HuH-7 (cell line): Measurements from ENCODE around the gene FUT7.

Experiments
- DNase-seq: peaks from one replicate; pipeline ENCODE4 v3.0.0; 2011; ENCODE audit warnings: low spot score

FUT7 gene

GRCh38 chr9:137031904-137032640 is at the start of gene FUT7:
TSS of gene FUT7 (minus strand) at chr9:137032088. CDS start at chr9:137031991, 97 bp downstream.
- no peak for DNase-seq

- no peak for DNase-seq
Observed at GRCh38 chr9:137080260-137081122, 48.6 kb upstream of the FUT7 start.

DNA sequence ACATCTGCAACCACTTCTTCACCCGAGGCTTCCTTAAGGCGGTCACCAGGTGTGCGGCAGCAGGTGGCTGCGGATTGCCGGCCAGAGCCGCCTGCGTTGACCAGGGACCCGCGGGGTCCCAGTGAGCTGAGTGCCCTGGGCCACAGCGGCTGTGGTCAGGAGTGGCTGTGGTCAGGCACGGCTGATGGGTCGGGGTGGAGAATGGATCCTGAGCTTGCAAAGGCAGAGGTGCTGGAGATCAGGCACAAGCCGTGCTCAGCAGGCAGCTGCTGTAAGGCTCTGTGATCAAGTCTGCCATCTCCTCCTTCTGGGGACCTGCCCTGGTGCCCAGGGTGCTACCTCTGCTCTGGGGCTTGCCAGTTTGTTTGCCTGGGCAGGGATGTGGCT is 47.5 kb upstream of the FUT7 start:
- no peak for DNase-seq

DNA sequence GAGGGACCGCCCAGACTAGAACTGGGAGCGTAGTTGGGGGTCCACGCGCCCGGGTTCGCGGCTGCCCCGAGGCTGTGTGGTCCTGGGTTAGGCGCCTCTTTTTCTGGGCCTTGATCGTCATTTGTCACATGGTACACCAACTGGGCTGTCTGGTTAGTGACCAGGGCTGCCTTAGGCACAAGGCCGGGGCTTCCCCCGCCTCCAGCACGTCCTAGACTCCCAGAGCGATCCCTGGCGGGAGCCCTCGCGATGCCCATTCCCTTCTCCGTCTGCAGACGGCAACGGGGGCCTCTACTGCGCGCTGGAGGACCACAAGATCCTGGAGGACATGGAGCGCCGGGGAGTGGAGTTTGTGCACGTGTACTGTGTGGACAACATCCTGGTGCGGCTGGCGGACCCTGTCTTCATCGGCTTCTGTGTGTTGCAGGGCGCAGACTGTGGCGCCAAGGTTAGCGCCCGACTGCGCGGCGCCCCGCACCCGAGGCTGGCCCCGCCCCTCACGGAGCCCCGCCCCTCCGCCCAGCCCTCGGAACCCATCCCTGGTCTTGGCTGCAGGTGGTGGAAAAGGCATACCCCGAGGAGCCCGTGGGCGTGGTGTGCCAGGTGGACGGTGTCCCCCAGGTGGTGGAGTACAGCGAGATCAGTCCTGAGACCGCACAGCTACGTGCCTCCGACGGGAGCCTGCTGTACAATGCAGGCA is 47.0 kb upstream of the FUT7 start:
- DNase-seq: no peak

GRCh38 chr9:137077758-137078693 is 46.1 kb upstream of the FUT7 start:
- no peak for DNase-seq

- peak; percentile 64 for DNase-seq
Observed at GRCh38 chr9:137077010-137077747, 45.3 kb upstream of the FUT7 start, which contains the start of gene UAP1L1. TSS of gene UAP1L1 (plus strand) at chr9:137077517. CDS start at chr9:137077533, 16 bp downstream.

DNA sequence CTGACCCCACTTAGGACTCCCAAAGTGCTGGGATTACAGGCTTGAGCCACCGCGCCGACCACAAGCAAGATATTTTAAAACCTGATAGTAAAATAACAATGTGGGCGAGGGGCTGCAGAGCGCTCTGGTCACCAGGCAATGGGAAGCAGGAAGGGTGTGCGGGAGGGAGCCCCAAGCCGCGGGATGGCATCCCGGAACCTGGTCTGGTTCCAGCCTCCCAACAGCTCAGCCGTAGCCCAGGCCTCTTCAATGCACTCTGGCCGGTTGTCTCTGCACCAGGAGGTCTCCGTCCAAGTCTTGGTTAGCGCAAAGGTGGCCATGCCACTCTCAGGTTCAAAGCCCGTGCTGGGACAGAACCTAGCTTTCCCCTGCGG is 44.7 kb upstream of the FUT7 start:
- DNase-seq: no peak

GRCh38 chr9:137075275-137075775 is 43.4 kb upstream of the FUT7 start:
- no peak for DNase-seq

DNA sequence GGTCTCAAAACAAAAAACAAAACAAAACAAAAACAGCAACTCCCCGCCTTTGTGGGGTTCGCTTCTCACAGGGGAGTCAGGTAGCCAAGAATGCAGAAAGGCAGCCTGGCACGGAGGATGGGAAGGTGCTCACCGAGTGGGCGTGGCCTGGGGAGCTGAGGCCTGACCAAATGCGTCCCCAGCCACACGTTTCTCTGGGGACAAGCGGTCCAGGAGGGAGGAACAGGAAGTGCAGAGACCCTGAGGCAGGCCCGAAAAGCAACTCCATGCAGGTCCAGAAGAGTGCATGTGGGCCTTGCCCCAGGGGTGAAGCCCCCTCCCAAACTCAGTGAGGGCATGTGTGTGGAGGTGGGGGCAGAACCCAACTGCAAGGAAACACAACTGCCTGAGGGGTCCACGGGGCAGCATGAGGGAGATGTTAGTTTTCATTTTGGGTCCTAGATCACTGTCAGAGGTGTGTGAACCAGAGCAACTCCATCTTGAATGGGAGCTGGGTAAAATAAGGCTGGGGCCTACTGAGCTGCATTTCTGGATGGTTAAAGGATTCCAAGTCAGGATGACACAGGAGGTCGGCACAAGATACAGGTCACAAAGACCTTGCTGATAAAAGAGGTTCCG is 42.9 kb upstream of the FUT7 start:
- no peak for DNase-seq

GRCh38 chr9:137073992-137074399 is 42.1 kb upstream of the FUT7 start:
- DNase-seq: no peak

DNA sequence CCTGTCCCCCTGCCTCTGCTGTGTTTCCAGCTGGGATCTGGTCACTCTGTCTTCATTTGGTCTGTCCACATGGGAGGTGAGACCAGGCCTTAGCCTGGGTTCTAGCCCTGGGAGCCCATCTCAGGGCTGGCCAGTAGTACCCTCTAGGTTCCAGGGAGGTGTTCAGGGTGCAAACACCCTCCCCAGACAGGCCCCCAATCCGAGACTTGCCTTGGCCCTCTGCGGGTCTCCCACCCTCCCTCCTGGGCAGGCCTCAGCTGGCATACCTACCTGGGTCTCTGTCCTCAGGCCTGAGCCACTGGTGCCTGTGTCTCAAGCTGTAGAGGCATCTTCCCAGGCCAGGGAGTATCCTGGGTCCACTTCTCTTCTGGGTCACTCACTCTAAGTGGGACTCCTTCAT is 39.4 kb upstream of the FUT7 start:
- no peak for DNase-seq

DNA sequence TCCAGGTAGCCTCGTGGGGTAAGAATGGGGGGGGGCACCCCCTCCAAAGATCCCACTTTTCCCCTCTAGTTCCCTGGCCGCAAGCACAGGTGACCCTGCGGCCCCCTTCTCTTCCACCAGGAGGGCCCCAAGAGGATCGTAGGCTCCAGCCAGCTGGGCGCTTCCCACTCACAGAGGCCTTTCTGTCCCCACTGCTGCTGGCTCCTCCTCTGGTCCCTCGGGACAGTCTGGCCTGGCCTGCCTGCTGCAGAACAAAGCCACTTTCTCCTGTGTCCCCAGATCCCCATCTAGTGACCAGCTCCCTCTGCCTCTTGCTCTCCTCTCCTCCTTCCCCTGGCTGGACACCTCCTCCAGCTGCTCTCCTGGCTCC is 39.0 kb upstream of the FUT7 start:
- peak; percentile 68 for DNase-seq

- DNase-seq: peak; percentile 96
Observed at GRCh38 chr9:137070201-137070905, 38.5 kb upstream of the FUT7 start, which contains the start of gene SAPCD2. TSS of gene SAPCD2 (minus strand) at chr9:137070557. CDS start at chr9:137070460, 97 bp downstream.

DNA sequence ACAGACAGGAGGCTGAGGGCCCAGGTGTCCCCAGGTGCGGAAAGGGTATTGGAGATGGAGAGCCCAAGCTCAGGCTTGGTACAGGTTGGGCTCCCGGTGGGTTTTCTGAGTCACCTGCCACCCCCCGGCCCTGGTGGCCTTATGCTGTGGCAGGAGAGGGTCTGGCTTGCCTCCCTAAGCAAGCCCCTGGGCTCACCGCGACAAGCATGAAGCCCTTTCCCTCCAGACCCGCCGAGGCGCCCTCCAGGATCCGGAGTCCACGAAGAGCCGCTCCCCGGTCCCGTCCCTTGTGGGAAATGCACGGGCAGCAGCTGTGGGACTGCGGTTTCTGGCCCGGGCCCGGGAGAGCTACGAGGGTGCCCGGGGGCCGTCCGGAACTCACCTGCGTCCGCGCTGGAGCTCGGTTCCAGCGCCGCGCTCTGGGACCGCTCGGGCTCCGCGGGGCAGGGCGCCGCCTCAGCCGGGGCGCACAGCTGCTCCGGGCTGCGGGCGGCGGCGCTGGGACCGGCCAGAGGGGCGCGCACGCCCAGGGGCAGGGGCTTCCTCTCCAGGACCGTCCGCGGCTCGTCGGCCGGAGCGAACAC is 37.7 kb upstream of the FUT7 start:
- no peak for DNase-seq

DNA sequence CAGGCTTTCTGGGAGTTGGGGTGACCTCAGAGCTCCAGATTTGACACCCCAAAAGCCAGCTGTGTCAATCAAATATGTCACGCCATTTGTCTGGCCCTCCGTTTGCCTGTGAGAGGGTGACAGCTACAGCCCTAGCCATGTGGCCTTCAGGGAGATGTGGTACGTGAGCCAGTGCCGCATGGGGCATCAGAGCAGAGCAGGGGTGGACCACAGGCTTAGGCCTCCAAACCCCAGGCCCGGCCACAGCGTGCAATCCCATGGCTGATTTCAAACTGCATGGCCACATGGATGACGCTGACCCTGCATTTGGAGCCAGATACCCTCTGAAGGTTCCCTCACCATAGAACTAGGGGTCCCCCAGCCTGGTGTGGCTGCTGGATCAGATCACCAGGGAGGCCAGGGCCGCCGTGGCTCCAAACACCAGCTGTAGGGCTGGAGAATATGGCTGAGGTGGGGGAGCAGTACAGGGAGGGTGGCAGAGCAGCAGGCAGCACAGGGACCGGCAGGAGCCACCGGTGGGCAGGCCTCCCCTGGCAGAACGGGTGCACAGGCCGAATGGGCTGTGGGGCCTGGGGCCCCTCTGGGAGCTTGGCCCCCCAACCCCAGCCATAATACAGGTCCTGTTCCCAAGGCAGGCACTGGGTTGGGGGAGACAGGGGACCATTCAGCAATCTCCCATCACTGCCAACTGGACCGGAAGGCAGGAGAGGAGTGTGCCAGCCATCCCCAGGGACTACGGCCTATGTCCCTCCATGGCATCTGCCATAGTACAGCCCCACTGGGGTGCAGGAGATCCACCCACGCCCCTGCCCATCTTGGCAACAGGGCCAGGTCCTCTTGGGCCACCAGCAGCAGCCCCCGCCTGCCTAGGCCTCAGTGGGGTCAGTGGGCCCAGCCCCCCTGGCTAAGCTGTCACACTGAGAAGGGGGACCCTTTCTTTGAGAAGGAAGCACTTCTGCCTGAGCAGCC is 36.9 kb upstream of the FUT7 start:
- no peak for DNase-seq

- DNase-seq: peak; percentile 96
Observed at GRCh38 chr9:137067860-137068538, 36.1 kb upstream of the FUT7 start.
